Neuron (in vitro differentiated cells): Measurements from ENCODE around the gene SLC25A1.

ENCODE experiments used
- H2AFZ ChIP-seq: one replicate; pipeline ENCODE4 v1.6.1; 2013; ENCODE audit warnings: low read depth, mild to moderate bottlenecking, inconsistent platforms, low read length, moderate library complexity
- H3K27me3 ChIP-seq: one replicate; pipeline ENCODE4 v1.6.1; 2013; ENCODE audit warnings: low read length; ENCODE audit not compliant: insufficient read depth
- H3K36me3 ChIP-seq: one replicate; pipeline ENCODE4 v1.6.1; 2013; ENCODE audit warnings: low read length; ENCODE audit not compliant: insufficient read depth
- H3K4me1 ChIP-seq: one replicate; pipeline ENCODE4 v1.6.1; 2013; ENCODE audit warnings: low read length; ENCODE audit not compliant: insufficient read depth
- H3K4me3 ChIP-seq: 2 replicates; pipeline ENCODE4 v1.5.1; 2013; ENCODE audit warnings: mild to moderate bottlenecking, low read length, moderate library complexity
- H3K9me3 ChIP-seq: one replicate; pipeline ENCODE4 v1.6.1; 2013; ENCODE audit warnings: low read length

Gene SLC25A1

DNA sequence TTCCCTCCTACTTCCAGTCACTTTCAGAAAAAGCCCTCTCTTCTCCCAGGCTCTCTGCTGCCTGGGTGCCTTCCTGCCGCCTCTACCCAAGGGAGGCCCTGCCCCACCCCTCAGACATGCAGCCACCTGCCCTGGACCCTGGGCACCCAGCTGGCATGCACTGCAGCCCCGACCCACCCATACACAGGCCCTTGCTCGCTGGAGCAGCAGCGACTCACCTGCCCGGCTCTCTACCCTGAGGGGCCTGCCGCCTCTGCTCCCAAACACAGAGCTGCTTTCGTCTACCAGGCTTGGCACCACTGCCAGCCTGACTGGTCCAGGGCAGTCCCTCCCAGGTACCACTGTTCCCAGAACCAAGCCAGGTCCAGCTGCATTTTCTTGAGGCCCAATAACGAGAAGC lies 48.7 kb downstream of the SLC25A1 start:
- Histone ChIP-seq H3K4me1 (no peaks in the 10 kb centered on the region), H3K36me3 (peaks cover 32% of the 10 kb centered on the region), H3K9me3 (no peaks in the 10 kb centered on the region), H3K27me3 (no peaks in the 10 kb centered on the region), H2AFZ (no peak overlapping the region), H3K4me3 (no peak overlapping the region)

DNA sequence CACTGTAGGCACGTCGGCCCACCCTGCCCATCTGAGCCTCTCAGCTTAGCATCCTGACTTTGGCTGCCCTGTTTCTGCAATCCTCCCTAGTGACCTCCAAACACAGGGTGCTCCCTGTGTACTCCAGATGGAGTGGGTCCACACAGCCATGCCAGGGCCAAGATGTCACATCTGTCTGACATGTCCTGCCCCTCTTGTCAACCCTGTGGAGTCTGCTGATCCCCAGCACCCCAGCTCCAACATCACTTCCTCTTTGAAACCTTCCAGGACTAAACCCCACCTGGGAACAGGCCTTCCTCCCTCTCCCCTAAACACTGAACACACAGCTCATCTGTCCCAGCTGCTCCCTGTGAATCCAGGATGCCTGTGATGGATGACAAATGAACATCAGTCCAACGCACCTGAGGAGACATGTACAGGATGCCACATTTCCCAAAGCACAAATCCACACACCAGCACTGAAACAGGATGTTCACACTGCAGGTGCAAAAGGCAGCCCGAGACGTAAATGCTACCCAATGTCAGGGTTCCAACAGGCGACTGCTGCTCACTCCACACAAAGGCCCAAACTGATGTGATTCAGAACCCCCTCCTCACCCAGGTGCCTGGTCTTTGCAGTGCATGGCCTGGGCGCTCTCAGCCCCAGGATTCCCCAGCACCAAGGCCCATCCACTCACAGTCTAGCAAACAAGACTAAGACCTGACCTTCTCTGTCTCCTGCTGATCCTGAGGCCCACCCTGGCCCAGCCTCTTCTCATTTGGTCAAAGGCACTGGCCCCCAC lies 49.4 kb downstream of the SLC25A1 start:
- Histone ChIP-seq H3K9me3 (no peaks in the 10 kb centered on the region), H3K36me3 (peaks cover 25% of the 10 kb centered on the region), H2AFZ (no peak overlapping the region), H3K4me3 (no peak overlapping the region), H3K27me3 (no peaks in the 10 kb centered on the region), H3K4me1 (no peaks in the 10 kb centered on the region)

DNA sequence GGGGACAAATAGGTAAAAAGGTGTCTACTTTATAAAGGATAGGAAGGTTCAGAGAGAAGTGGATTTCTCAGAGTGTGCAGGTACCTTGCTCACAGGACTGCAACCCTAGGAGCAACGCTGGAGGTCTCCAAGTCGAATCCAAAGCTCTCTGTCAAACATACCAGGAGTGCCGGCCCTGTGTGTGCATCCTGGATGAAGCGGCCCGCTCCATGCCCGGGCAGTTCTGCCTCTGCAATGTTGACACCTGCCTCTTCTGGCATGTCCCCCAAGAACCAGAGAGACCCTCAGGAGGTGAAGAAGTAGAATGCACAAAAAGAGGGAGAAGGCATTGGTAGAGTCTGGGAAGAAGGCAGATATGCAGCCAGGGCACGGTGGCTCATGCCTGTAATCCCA lies 50.5 kb downstream of the SLC25A1 start:
- H3K27me3 ChIP-seq, result no peaks in the 10 kb centered on the region
- H3K36me3 ChIP-seq, result peaks cover 14% of the 10 kb centered on the region
- no peak overlapping the region for H3K4me3 ChIP-seq
- no peak overlapping the region for H2AFZ ChIP-seq
- H3K4me1 ChIP-seq, result peaks cover 4% of the 10 kb centered on the region
- H3K9me3 ChIP-seq, result no peaks in the 10 kb centered on the region

DNA sequence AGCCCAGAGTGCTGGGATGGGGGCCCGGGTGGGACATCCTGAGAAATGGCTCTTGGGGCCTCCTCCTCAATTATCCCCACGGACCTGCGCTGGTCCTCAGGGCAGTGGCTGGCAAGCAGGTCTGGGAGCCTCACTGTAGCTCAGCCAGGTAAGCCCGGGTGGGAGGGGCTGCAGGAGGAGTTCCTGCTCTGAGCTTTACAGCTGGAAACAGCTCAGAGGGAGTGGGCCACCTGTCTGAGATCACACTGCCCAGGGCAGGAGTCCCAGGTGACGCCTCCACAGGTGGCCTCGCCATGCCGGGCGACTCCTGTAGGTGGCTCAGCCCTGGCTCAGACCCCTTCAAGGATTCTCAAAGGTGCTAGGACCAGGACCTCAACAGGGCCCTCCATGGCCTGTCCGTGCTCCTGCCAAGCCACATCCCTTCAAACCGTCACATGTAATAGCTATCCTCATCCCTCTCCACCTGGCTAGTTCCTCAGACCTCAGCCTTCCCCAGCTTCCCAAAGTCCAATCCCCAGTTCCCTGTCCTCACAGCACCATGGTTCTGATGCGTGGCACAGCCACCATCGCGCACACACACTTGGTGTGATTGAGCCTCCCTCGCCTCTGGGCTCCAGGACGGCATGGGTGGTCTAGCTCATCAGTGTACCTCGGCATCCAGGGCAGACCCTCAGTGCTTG lies 51.1 kb downstream of the SLC25A1 start:
- H3K9me3 ChIP-seq, result no peaks in the 10 kb centered on the region
- peaks cover 9% of the 10 kb centered on the region for H3K36me3 ChIP-seq
- H3K4me3 ChIP-seq, result no peak overlapping the region
- no peak overlapping the region for H2AFZ ChIP-seq
- H3K27me3 ChIP-seq, result no peaks in the 10 kb centered on the region
- peaks cover 6% of the 10 kb centered on the region for H3K4me1 ChIP-seq

DNA sequence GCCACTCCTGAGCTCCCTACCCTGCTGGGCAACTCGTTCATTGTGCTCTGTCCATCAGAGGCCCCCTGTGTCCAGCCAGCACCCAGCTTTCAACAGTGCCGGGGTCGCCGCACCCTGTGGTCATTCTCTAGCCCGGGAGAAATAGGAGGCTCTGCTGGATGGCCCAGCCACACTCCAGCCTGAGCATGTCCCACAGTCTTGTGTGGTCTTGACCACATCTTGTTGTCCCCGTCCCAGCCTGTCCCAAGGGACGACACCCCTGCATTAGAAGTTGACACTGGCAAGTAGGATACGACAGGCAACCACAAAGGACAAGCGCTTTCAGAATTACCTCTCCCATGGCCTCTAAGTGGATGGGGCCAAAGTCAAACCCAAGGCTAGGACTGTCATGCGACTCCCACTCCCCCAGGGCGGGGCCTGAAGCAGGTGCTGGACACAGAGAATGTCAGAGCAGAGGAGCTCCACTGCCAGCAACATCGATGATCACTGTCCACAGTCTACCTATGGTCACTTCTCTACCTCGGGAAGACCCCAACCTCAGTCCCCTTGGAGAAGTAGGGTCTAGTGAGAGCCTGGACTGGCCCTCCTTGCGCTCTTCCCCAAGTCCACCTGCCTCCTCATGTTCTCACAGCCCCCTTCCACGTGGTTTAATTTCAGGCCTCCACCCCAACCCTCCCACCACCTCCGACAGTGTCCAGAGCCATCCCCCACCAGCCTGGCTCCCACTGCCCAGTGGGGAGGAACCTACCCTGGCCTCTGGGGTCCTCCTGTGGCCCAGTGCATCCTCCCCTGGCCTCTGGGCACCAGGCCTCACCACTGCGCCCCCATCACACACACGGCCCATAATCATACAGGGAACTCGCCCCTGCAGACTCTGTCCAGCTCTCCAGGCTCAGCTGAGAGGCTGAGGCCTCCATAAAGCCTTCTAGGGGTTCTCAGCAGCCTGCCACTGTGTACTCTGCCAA lies 51.9 kb downstream of the SLC25A1 start:
- Histone ChIP-seq H3K36me3 (peaks cover 2% of the 10 kb centered on the region), H3K9me3 (no peaks in the 10 kb centered on the region), H3K4me3 (no peak overlapping the region), H3K4me1 (peaks cover 6% of the 10 kb centered on the region), H2AFZ (no peak overlapping the region), H3K27me3 (no peaks in the 10 kb centered on the region)
